HCT116 (cell line): ENCODE data around the gene NOS3.

Experiments
- CTCF ChIP-seq, 3 experiments: fragments of 200-600 bp in 1 of 3; sonication (generic) in 1 of 3; IDR thresholded peaks in 2 of 3; conservative IDR thresholded peaks in 1 of 3; 2 replicates each; pipeline ENCODE4 v1.5.1; 2012 to 2017; ENCODE audit warnings: low read depth in 2 of 3, low read length in 2 of 3, antibody characterized with exemption in 1 of 3, borderline replicate concordance in 1 of 3, control low read depth in 1 of 3, mild to moderate bottlenecking in 1 of 3, mixed read lengths in 1 of 3, mixed run types in 1 of 3, moderate library complexity in 1 of 3; ENCODE audit not compliant: insufficient read depth in 1 of 3
- EZH2phosphoT487 ChIP-seq: fragments of 200-600 bp; IDR thresholded peaks from 2 replicates; pipeline ENCODE4 v1.6.1; 2018; ENCODE audit warnings: antibody characterized with exemption, borderline replicate concordance
- MAX ChIP-seq: IDR thresholded peaks from 2 replicates; pipeline ENCODE4 v1.6.1; 2012
- POLR2A ChIP-seq: IDR thresholded peaks from 2 replicates; pipeline ENCODE4 v1.7.0; 2011; ENCODE audit warnings: borderline replicate concordance; ENCODE audit not compliant: insufficient read depth, insufficient read length; ENCODE audit errors: extremely low read depth
- POLR2AphosphoS5 ChIP-seq: IDR thresholded peaks from 2 replicates; pipeline ENCODE4 v1.6.1; 2011; ENCODE audit warnings: mild to moderate bottlenecking, low read depth, low read length, moderate library complexity
- RAD21 ChIP-seq: IDR thresholded peaks from 2 replicates; pipeline ENCODE4 v1.6.1; 2012; ENCODE audit warnings: low read depth, mild to moderate bottlenecking

DNA sequence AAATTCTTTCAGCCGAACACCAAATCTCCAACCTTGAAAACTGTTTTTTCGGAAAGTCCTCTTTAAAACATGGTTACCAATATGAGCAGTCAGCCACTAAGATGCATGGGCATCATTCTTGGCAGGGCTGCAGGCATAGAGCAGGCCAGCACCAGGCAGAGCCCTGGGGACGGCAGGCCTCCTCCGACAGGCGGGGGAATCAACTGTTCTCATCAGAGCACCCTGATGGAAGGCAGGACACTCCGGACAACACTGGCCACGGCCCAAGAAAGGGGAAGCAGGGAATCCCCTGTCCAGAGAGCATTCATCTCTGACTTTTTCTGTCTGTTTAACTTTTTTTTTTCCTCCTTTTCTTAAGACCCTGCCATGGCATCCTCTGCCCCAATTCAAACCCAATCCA is 1.4 kb upstream of the NOS3 start:
- TF ChIP-seq CTCF (IDR thresholded peaks at IDR 0.05 in 2 of 3, conservative IDR thresholded peaks at IDR 0.05 in 1 of 3; ENCODE audit: borderline replicate concordance in 1 of 3, insufficient read depth in 1 of 3, low read depth in 2 of 3, low read length in 2 of 3) (no peak), EZH2phosphoT487 (no peak), POLR2AphosphoS5 (no peak), RAD21 (no peak), POLR2A (no peak), MAX (no peak)
